Astrocyte (in vitro differentiated cells and primary cell): Measurements from ENCODE around the gene GRIK5. TPM values are rescaled to one million over a fixed set of nuclear protein-coding genes. Genes with fewer than 3 reads are reported as not detected.

Source experiments
- DNase-seq: peaks from one replicate; pipeline ENCODE4 v3.0.0-alpha.2; 2010; ENCODE audit warnings: low read depth
- FAIRE-seq: peaks from 2 replicates; lab custom pipeline; 2011; peaks lifted over from hg19 to GRCh38; lab: Jason Lieb, UNC
- H2AFZ ChIP-seq: 2 replicates; pipeline ENCODE4 v1.6.0; 2012; ENCODE audit warnings: low read depth, low read length, inconsistent platforms
- H3K27ac ChIP-seq: 2 replicates; pipeline ENCODE4 v1.5.1; 2011; ENCODE audit warnings: low read depth, low read length, inconsistent platforms
- H3K27me3 ChIP-seq: 2 replicates; pipeline ENCODE4 v1.6.0; 2011; ENCODE audit warnings: low read length, inconsistent platforms; ENCODE audit not compliant: insufficient read depth
- H3K36me3 ChIP-seq: 2 replicates; pipeline ENCODE4 v1.5.1; 2011; ENCODE audit warnings: low read length, inconsistent platforms; ENCODE audit not compliant: insufficient read depth
- H3K4me1 ChIP-seq: 2 replicates; pipeline ENCODE4 v1.5.1; 2011; ENCODE audit warnings: low read length, inconsistent platforms; ENCODE audit not compliant: insufficient read depth
- H3K4me2 ChIP-seq: 2 replicates; pipeline ENCODE4 v1.6.0; 2012; ENCODE audit warnings: low read length, inconsistent platforms
- H3K4me3 ChIP-seq: 2 replicates; pipeline ENCODE4 v1.5.1; 2011; ENCODE audit warnings: low read depth, mild to moderate bottlenecking, low read length, inconsistent platforms; ENCODE audit not compliant: insufficient read depth
- H3K79me2 ChIP-seq: 2 replicates; pipeline ENCODE4 v1.6.0; 2012; ENCODE audit warnings: mild to moderate bottlenecking, low read length, inconsistent platforms; ENCODE audit not compliant: insufficient read depth
- H3K9ac ChIP-seq: 2 replicates; pipeline ENCODE4 v1.6.0; 2012; ENCODE audit warnings: mild to moderate bottlenecking, low read length, inconsistent platforms
- H3K9me3 ChIP-seq: 2 replicates; pipeline ENCODE4 v1.5.1; 2012; ENCODE audit warnings: low read depth, mild to moderate bottlenecking, low read length, inconsistent platforms; ENCODE audit not compliant: insufficient read depth
- H4K20me1 ChIP-seq: 2 replicates; pipeline ENCODE4 v1.6.0; 2012; ENCODE audit warnings: low read length, inconsistent platforms; ENCODE audit not compliant: insufficient read depth
- H3K27ac Mint-ChIP-seq: one replicate; pipeline ENCODE4 v1.8.0; 2021; ENCODE audit warnings: mild to moderate bottlenecking, mixed read lengths; ENCODE audit not compliant: unreplicated experiment
- H3K27me3 Mint-ChIP-seq: one replicate; pipeline ENCODE4 v1.8.0; 2021; ENCODE audit warnings: low read depth, mixed read lengths; ENCODE audit not compliant: unreplicated experiment
- H3K36me3 Mint-ChIP-seq: one replicate; pipeline ENCODE4 v1.8.0; 2021; ENCODE audit warnings: low read depth, mixed read lengths; ENCODE audit not compliant: unreplicated experiment
- H3K4me1 Mint-ChIP-seq: one replicate; pipeline ENCODE4 v1.8.0; 2021; ENCODE audit warnings: low read depth, mixed read lengths; ENCODE audit not compliant: unreplicated experiment
- H3K4me3 Mint-ChIP-seq: one replicate; pipeline ENCODE4 v1.8.0; 2021; ENCODE audit warnings: mild to moderate bottlenecking, moderate library complexity, mixed read lengths; ENCODE audit not compliant: unreplicated experiment
- H3K9me3 Mint-ChIP-seq: one replicate; pipeline ENCODE4 v1.8.0; 2021; ENCODE audit warnings: mild to moderate bottlenecking, mixed read lengths; ENCODE audit not compliant: unreplicated experiment
- EZH2 ChIP-seq: IDR thresholded peaks from 2 replicates; pipeline ENCODE4 v1.6.1; 2012; ENCODE audit warnings: mild to moderate bottlenecking, low read length, inconsistent platforms; ENCODE audit not compliant: insufficient read depth
- total RNA-seq: library from RNA; stranded (reverse); gene quantifications from 2 replicates; pipeline ENCODE4 v1.2.1, GENCODE V29; 2021
- TF ChIP-seq, protein P1 (sequence below): IDR thresholded peaks from 2 replicates; pipeline ENCODE4 v1.5.1; 2011; ENCODE audit warnings: low read depth, mild to moderate bottlenecking, inconsistent platforms, low read length, moderate library complexity; ENCODE audit not compliant: insufficient read depth

GRIK5 gene
- total RNA-seq, 1 donor from 2014 or later = 9.2 TPM

DNA sequence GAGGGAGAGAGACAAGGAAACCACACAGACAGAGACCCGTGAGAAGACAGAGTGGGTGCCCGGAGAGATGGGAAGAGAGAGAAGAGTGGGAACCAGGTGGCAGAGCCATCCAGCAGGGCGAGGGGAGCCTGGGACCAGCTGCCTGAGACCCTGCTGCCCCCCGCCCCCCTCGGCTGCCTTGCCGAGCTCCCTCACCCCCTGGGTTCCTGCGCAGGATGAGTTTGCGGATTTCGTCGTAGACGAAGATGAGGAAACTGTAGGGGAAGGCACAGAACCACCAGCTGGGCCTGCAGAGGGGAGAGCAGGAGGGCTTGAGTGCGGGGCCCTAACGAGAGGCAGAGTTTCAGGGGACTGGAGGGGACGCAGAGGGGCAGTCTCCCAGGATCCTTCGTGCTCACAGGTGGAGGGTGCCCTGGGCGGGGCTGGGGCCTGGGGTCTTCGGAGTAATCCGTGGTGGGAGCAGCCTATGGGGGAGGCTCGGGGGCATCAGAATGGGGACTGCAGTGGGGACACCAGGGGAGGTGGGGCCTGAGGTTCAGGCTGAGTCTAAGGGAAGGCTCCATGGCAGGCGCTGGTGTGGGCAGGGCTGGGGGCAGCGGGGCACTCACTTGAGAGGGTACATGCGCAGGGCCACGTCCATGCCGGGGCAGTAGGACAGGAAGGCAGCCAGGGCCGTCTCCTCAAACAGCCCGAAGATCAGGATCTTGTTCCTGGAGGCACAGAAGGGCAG is 102.8 kb downstream of the GRIK5 start:
- H3K27ac Mint-ChIP-seq = no peak overlapping the region
- H3K27me3 Mint-ChIP-seq = peaks cover 32% of the 10 kb centered on the region

DNA sequence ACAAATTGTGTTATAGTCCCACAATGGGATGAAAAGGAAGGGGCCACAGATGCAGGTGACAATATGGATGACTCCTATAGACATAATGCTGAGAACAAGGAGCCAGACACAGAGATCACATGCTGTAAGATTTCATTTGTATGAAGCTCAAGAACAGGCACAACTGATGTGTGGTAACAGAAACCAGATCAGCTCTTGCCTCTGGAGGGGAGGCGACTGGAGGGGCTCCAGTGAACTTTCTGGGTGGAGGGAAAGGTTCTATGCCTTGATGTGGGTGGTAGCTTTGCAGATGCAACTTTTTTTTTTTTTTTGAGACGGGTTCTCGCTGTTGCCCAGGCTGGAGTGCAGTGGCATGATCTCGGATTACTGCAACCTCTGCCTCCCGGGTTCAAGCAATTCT is 104.9 kb downstream of the GRIK5 start:
- Histone ChIP-seq H4K20me1 (no peaks in the 10 kb centered on the region), H3K36me3 (no peaks in the 10 kb centered on the region), H3K9ac (no peak overlapping the region), H3K4me1 (no peaks in the 10 kb centered on the region), H2AFZ (no peak overlapping the region), H3K4me3 (no peak overlapping the region), H3K9me3 (no peaks in the 10 kb centered on the region), H3K4me2 (no peak overlapping the region), H3K27ac (no peak overlapping the region), H3K79me2 (no peaks in the 10 kb centered on the region), H3K27me3 (no peaks in the 10 kb centered on the region)
- H3K27ac Mint-ChIP-seq = no peak overlapping the region
- H3K4me3 Mint-ChIP-seq = no peak overlapping the region
- no peak for TF ChIP-seq EZH2
- TF ChIP-seq, protein P1, sequence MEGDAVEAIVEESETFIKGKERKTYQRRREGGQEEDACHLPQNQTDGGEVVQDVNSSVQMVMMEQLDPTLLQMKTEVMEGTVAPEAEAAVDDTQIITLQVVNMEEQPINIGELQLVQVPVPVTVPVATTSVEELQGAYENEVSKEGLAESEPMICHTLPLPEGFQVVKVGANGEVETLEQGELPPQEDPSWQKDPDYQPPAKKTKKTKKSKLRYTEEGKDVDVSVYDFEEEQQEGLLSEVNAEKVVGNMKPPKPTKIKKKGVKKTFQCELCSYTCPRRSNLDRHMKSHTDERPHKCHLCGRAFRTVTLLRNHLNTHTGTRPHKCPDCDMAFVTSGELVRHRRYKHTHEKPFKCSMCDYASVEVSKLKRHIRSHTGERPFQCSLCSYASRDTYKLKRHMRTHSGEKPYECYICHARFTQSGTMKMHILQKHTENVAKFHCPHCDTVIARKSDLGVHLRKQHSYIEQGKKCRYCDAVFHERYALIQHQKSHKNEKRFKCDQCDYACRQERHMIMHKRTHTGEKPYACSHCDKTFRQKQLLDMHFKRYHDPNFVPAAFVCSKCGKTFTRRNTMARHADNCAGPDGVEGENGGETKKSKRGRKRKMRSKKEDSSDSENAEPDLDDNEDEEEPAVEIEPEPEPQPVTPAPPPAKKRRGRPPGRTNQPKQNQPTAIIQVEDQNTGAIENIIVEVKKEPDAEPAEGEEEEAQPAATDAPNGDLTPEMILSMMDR = no peak
- no peaks in the 10 kb centered on the region for H3K4me1 Mint-ChIP-seq
- no peak for FAIRE-seq
- peaks cover 4% of the 10 kb centered on the region for H3K9me3 Mint-ChIP-seq
- DNase-seq = no peak
- H3K27me3 Mint-ChIP-seq = peaks cover 26% of the 10 kb centered on the region
- H3K36me3 Mint-ChIP-seq = no peaks in the 10 kb centered on the region

More for the DNA sequence above, 102.8 kb downstream of the GRIK5 start:
- no peak for FAIRE-seq
- Mint-ChIP-seq H3K9me3 (peaks cover 4% of the 10 kb centered on the region), H3K4me3 (no peak overlapping the region), H3K4me1 (no peaks in the 10 kb centered on the region), H3K36me3 (peaks cover 2% of the 10 kb centered on the region)
- Histone ChIP-seq H3K4me3 (no peak overlapping the region), H3K4me1 (no peaks in the 10 kb centered on the region), H3K79me2 (no peaks in the 10 kb centered on the region), H3K27me3 (no peaks in the 10 kb centered on the region), H3K9me3 (no peaks in the 10 kb centered on the region), H3K36me3 (no peaks in the 10 kb centered on the region), H3K9ac (no peak overlapping the region), H3K27ac (no peak overlapping the region), H4K20me1 (no peaks in the 10 kb centered on the region), H2AFZ (no peak overlapping the region), H3K4me2 (no peak overlapping the region)
- TF ChIP-seq, protein P1 = no peak
- no peak for TF ChIP-seq EZH2
- no peak for DNase-seq

DNA sequence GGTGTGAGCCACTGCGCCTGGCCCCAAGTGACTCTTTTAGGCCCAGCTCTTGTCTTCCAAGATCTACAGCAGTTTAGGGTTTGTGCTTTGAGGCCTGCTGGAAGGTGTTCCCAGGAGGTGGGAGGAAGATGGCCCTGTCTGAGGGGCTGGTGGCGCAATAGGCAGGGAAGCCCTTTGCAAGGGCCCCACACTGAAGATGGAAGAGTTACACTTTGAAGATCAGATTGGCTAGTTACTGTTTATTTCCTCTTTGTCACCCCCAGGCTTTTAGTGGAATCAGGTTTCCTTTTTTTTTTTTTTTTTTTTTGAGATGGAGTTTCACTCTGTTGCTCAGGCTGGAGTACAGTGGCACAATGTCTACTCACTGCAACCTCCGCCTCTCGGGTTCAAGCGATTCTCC is 109.0 kb downstream of the GRIK5 start:
- Histone ChIP-seq H3K4me1 (peaks cover 16% of the 10 kb centered on the region), H3K27me3 (no peaks in the 10 kb centered on the region), H2AFZ (no peak overlapping the region), H4K20me1 (peaks cover 24% of the 10 kb centered on the region), H3K4me2 (no peak overlapping the region), H3K9ac (no peak overlapping the region), H3K4me3 (no peak overlapping the region), H3K79me2 (peaks cover 20% of the 10 kb centered on the region), H3K36me3 (no peaks in the 10 kb centered on the region), H3K27ac (no peak overlapping the region), H3K9me3 (no peaks in the 10 kb centered on the region)
- Mint-ChIP-seq H3K4me3 (no peak overlapping the region), H3K27me3 (peaks cover 2% of the 10 kb centered on the region), H3K9me3 (no peaks in the 10 kb centered on the region), H3K36me3 (peaks cover 6% of the 10 kb centered on the region), H3K27ac (no peak overlapping the region), H3K4me1 (peaks cover 19% of the 10 kb centered on the region)
- DNase-seq (no peak), FAIRE-seq (no peak)
- no peak for TF ChIP-seq EZH2
- TF ChIP-seq, protein P1 = no peak
